Left renal cortex interstitium (tissue), 4 donors: Measurements from ENCODE around the gene ATP8B1. TPM values are rescaled to one million over a fixed set of nuclear protein-coding genes. Genes with fewer than 3 reads are reported as not detected.
"Not testable (repeated sequence)": the region's sequence is repeated elsewhere in the genome, so short reads cannot be mapped to it uniquely, and the experiment has no call there.

Source experiments
- DNase-seq, 4 donors: peaks; one replicate each; pipeline ENCODE4 v3.0.0-alpha.2; 2013; ENCODE audit warnings: low read depth in 4 of 4, low spot score in 2 of 4, missing footprints in 1 of 4
- polyA plus RNA-seq, 4 donors: library from polyadenylated mRNA; unstranded; fragments of 120-200 nt; gene quantifications; one replicate each; pipeline ENCODE4 v1.2.1, GENCODE V29; 2013; ENCODE audit not compliant: insufficient read length in 4 of 4

Gene ATP8B1
- polyA plus RNA-seq, 4 donors: 24.1 to 29.4 (median 26.5) TPM

DNA sequence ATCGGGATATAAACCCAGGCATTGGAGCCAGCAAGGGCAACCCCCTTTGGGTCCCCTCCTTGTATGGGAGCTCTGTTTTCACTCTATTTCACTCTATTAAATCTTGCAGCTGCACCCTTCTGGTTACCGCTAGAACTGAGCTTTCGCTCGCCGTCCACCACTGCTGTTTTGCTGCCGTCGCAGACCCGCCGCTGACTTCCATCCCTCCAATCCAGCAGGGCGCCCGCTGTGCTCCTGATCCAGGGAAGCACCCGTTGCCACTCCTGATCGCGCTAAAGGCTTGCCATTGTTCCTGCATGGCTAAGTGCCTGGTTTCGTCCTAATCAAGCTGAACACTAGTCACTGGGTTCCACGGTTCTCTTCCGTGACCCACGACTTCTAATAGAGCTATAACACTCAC lies 68.1 kb downstream of the ATP8B1 start:
- not testable (repeated sequence) for DNase-seq

DNA sequence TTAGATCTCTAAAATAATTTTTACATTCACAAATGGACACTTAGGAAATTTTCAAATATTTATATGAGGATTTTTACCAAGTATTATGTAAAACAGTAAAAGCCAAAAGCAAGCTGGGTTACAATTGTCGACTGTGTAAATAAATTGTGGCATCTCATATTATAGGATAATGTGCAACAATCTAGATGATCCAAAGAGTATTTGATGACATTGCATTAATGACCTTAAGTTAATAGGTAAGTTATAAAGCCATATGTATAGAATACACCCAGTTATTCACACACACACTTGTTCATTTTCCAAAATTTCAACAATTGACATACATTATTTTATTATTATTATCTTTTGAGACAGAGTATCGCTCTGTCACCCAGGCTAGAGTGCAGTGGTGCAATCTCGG lies 69.3 kb downstream of the ATP8B1 start:
- DNase-seq: no peak

DNA sequence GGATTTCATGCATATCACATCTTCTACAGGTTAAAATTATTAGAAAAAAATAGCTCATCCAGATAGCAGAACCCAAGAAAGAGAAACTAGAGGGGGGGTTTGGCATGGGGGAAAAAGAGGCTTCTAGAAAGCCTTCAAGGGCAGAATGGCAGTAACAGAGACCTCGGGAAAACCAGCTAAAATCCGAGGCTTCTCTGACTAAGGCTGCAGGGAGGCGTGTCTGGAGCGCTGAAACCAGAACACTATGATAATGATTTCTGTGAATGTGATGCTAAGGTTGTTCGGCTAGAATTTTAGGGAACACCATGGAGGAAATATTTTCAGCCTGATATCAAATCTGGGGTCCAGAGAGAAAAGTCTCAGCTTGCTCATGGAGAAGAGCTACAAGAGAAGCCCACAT lies 73.0 kb downstream of the ATP8B1 start:
- no peak for DNase-seq

DNA sequence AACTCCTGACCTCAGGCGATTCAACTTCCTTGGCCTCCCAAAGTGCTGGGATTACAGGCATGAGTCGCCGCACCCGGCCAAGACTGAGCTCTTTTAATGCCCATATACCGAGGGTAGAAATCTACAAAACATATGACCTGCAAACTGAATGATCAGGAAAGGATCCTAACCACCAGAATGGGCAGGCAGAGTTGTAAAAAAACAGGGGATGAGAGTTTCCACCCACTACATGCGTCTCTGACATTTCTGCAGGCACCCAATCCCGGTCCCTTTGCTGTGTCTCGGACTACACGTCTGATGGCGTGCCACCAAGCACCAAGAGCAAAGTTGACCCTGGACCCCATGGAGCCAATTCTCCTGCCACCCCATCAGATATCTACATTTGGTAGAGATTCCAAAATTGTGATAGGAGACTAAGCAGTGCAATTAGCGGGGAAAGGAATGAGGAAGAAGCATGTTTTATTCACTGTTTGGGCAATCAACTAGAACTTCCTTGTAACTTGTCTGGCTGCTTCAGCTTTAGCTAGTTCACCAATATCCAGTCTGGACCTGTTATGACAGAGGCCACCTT lies 74.1 kb downstream of the ATP8B1 start:
- DNase-seq: no peak

DNA sequence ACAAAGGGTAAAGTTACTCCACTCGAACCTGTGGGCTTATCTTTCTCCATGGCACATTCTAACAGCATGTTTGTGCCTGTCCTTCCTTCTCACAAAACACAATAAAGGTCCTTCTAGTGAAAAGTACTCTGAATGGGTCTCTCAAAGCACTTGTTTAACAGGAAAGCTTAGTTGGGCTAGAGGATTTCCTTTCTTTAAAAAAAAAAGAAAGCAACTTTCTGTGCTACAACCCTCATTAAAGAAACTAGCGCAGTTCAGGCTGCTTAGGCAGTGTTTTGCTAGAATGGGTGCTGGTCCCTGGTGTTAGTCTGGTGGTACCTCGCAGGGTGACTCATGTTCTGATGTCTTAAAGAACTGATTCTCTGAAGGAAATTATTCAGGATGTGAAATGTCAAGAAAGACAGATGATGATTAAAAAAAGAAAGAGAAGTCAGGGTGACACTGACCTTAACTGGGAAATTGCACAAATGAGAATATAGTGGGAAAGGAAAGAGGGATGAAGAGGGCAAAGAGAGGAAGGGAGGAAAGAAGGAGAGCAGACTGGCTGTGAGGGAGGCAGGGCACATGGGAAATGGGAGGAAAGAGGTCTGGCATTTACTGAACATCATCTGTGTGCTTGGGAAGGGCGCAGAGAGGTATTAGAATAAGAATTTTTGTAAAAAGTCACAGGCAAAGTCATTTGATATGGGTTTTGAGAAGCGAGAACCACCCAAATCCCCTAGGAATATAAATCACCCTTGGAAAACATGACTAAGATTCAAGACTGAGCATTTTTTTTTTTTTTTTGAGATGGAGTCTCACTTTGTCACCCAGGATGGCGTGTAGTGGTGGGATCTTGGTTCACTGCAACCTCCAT lies 74.9 kb downstream of the ATP8B1 start:
- no peak for DNase-seq

DNA sequence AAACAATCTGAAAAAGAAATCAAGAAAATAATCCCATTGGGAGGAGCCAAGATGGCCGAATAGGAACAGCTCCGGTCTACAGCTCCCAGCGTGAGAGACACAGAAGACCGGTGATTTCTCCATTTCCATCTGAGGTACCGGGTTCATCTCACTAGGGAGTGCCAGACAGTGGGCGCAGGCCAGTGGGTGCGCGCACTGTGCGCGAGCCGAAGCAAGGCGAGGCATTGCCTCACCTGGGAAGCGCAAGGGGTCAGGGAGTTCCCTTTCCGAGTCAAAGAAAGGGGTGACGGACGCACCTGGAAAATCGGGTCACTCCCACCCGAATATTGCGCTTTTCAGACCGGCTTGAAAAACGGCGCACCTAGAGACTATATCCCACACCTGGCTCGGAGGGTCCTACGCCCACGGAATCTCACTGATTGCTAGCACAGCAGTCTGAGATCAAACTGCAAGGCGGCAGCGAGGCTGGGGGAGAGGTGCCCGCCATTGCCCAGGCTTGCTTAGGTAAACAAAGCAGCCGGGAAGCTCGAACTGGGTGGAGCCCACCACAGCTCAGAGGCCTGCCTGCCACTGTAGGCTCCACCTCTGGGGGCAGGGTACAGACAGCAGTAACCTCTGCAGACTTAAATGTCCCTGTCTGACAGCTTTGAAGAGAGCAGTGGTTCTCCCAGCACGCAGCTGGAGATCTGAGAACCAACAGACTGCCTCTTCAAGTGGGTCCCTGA lies 83.7 kb downstream of the ATP8B1 start:
- not testable (repeated sequence) for DNase-seq

DNA sequence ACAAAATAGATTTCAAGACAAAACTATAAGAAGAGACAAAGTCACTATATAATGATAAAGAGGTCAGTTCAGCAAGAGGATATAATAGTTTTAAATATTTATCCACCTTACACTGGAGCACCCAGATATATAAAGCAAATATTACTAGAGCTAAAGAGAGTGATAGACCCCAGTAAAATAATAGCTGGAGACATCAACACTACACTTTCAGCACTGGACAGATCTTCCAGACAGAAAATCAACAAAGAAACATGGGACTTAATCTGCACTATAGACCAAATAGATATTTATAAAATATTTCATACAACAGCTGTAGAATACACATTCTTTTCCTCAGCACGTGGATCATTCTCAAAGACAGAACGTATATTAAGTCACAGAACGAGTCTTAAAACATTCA lies 86.6 kb downstream of the ATP8B1 start:
- no peak for DNase-seq

DNA sequence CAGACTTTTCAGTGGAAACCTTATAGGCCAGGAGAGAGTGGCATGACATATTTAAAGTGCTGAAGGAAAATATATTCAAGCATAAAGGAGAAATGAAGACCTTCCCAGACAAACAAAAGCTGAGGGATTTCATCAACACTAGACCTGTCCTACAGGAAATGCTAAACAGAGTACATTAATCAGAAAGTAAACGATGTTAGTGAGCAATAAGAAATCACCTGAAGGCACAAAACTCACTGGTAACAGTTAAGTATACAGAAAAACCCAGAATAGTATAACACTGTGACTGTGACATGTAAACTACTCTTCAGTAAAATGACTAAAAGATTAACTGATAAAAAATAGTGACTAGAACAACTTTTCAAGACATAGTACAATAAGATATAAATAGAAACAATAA lies 87.4 kb downstream of the ATP8B1 start:
- no peak for DNase-seq

DNA sequence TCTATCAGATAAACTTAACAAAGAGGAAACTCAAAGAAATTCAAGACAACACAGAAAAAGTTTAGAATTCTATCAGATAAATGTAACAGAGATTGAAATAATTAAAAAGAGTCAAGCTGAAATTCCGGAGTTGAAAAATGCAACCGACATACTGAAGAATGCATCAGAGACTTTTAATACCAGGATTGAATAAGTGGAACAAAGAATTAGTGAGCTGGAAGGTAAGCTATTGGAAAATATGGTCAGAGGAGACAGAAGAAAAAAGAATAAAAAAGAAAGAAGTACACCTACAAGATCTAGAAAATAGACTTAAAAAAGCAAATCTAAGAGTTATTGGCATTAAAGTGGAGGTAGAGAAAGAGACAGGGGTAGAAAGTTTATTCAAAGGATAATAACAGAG lies 88.0 kb downstream of the ATP8B1 start:
- DNase-seq: no peak

DNA sequence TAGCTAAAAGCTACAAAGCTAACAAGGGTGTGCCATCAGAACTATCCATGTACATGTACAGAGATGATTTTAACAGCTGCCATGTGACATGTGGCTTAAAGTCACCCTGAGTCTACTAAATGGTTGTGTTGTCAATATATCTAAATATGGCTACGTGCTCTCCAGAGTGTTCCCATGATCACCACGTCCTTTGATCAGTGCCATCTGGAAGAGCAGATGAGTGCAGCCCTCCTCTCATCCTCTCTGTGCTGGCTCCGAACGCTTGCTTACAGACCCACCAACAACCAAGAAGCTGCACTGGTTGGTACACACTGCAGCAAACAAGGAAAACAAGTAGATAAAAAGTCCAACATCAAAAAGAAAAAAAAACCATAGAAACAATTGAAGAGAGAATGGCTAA lies 92.9 kb downstream of the ATP8B1 start:
- no peak for DNase-seq

DNA sequence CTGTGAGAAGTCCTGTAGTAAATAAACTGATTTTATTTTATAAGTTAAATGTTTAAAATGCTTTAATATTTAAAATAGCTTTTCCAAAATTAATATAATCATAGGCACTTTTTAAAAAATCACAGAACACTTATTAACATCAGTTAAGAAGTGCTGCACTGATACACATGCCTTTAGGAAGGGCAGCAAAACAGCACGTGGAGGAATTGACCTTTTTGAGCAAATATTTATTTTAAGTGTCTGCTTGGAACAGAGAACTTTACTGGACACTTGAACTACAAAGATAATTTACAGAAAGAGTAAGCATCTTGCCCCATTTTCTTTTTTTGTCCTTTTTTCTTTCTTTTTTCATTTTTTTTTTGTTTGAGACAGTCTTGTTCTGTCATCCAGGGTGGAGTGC lies 93.8 kb downstream of the ATP8B1 start:
- DNase-seq: no peak

DNA sequence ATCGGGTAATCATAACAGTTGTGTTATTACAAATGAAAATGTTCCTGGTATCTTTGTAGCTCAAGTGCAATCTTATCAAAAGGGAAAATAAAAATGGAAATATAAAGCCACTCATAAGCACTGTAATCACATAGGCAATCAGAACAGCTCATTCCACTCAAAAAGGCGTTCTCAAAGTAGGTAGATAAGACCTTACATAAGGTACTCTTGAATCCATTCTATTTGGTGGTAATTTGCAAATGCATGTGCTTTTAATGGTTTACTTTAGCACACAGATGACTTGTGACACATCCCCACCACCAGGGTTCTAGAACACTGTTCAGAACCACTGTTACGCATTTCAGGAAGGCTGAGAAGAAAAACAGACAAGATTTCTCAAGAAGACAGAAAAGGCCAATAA lies 94.8 kb downstream of the ATP8B1 start:
- no peak for DNase-seq

DNA sequence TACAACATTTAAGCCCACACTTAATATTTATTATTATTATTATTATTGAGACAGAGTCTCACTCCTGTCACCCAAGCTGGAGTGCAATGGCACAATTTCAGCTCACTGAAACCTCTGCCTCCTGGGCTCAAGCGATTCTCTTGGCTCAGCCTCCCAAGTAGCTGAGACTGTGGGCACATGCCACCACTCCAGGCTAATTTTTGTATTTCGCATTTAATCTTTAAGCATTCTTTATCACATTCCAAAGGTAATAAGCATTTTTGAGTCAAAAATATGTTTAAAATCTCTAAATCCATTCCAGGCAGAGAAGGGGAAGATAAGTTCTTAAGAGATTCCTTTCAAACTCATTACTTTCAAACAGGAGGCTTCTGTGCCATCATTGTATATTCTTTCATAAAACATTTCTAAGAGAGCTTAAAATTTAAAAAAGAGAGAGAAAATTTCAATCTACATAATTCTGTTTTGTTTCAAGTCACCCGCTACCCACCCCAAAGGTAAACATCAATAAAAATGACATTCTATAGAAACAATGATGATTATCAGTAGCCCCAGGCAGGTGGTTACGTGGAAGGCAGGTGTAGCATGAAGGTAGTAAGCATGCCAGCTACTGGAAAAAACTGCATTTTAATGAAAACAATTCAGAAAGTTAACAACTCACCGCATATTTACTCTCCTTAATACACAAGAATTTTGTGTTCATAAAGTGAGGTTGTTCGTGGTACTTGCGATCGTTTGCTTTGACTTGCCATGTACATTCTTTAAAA lies 97.1 kb downstream of the ATP8B1 start:
- no peak for DNase-seq

DNA sequence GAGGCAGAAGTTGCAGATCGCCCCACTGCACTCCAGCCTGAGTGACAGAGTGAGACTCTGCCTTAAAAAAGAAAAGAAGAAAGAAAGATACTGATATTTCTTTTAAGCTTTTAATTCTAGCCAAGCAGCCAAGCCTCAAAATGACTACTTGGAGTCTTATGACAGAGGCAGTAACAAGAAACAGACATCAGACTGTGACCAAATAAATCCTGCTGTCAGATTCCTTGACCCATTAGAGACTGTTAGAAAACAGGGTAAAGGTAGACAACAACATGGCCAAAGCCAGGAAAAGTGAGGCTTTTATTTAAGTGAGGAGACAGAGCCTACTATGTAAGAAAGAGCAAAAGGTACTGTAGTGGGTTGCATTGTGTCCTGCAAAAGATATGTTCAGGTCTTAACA lies 98.1 kb downstream of the ATP8B1 start:
- no peak for DNase-seq

DNA sequence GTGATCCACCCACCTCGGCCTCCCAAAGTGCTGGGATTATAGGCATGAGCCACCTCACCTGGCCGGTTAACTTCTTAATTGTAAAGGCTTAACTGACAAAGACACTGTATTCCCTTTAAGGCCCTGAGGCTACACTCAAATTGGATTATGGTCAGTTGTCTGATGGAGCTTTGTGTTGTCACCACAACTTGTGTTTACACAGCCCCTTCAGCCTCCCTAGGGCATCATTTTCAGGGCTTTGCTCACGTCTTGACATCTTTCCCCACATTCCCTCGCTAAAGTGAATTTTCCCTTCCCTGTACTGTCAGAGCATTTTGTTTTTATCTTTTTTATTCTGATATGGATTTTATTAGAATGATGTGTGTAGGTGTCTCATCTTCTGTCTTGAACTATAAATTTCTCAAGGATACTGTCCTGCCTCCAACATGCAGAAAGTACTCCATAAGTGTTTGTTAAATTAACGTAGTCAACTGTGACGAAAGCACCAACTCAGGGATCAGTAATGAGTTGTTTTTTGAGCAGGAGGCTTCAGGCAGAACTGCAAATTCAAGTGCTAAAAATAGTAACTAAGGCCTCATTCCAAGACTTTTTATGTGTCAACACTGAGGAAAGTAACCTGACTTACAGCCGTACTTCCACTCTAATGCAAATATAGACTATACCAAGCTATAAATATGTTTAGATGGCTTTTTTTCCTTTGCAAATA lies 104.4 kb downstream of the ATP8B1 start:
- peak in 2 of 4 donors; percentile 24 to 25 for DNase-seq

DNA sequence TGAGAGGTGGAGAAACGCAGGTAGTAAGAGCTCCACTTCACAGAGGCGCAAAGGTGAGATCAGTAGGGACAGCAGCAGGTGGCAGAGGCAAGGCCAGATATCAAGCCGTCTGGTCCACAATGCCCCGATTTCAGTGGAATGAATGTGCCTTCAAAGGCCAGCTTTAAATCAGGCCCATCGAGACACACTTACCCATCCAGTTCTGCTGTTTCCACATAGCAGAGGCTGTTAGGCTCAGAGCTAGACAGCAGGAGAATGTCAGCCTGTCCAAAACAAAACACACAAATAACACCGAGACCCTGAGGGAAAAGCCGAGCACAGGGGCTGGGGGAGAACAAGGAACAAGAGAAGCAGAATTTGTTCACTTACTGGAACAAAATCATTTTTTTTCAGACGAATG lies 105.7 kb downstream of the ATP8B1 start:
- peak in 1 of 4 donors; percentile 21 for DNase-seq

DNA sequence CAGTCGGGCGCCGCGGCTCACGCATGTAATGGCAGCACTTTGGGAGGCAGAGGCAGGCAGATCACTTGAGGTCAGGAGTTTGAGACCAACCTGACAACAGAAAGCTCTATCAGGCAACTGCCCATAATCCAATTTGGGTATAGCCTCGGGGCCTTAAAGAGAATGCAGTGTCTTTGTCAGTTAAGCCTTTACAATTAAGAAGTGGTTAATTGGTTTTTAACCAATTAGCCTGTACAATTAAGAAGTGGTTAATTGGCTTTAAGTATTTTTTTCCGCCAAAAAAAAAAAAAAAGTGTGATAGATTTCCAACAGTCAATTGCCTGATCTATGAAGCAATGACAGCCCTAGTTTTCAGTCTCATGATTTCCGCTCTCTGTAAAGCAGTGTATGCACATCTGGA lies 106.8 kb downstream of the ATP8B1 start:
- no peak for DNase-seq

DNA sequence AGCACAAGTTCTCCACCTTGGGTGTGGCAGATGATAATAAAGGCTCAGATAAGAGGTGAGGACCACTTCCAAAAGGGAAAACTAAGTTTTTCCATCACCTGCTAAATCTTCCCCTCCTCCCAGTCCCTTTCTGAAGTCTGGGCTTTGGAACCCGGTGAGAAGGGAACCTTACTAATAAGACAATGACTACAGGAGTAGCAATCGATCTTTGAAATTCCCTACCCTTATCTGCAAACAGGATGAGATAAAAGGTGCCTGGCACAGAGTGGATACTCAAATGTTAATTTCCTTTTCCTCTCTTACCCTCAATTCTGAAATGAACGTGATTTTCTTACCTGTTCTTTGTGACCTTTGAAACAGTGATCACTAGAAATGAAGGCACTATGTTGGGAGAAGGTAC lies 111.8 kb downstream of the ATP8B1 start:
- no peak for DNase-seq

DNA sequence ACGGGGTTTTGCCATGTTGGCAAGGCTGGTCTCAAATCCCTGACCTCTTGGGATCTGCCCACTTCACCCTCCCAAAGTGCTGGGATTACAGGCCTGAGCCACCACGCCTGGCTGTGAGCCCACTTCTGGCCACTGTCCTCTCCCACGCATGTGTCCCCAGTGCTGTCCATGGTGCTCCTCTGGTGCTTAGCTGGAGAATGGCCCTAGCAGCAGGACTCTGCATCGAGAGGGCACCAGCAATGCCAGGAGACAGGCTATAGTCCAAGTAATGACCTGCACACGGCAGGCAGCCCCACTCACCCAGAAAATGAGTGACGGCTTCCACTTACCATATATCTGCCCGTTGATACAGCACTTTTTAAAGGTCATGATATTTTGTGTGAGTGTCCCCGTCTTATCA lies 115.1 kb downstream of the ATP8B1 start:
- no peak for DNase-seq

DNA sequence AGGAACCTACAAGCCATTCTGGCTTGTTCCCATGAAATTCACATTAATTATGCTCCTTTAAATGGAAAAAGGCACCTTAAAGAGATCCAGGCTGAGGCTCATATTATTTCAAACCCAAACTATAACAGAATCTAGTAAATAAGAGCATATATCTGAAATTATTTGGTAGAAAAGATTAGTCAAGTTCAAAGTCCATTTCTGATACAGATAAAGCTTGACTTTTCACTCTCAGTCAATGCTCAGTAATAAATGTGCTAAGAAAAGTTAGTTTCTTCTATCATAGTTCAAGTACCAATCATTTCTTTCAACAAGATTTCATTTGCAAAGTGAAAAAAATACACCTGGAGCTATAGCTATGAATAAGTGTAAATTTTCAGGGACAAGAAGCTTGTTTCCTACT lies 119.6 kb downstream of the ATP8B1 start:
- no peak for DNase-seq
